Osteocyte (in vitro differentiated cells): Measurements from ENCODE around the gene LKAAEAR1. TPM values are rescaled to one million over a fixed set of nuclear protein-coding genes. Genes with fewer than 3 reads are reported as not detected.
A peak's percentile ranks its signal among the peaks of the same experiment; 100 is the strongest.

Experiments
- DNase-seq: peaks from one replicate; pipeline ENCODE4 v3.0.0; 2021; ENCODE audit warnings: mixed read lengths; ENCODE audit not compliant: unreplicated experiment; ENCODE audit errors: extremely low spot score
- H3K27ac Mint-ChIP-seq: one replicate; pipeline ENCODE4 v1.8.0; 2021; ENCODE audit warnings: mild to moderate bottlenecking, mixed read lengths; ENCODE audit not compliant: unreplicated experiment
- H3K27me3 Mint-ChIP-seq: one replicate; pipeline ENCODE4 v1.8.0; 2021; ENCODE audit warnings: mixed read lengths; ENCODE audit not compliant: unreplicated experiment
- H3K36me3 Mint-ChIP-seq: one replicate; pipeline ENCODE4 v1.8.0; 2021; ENCODE audit warnings: mixed read lengths; ENCODE audit not compliant: unreplicated experiment
- H3K4me1 Mint-ChIP-seq: one replicate; pipeline ENCODE4 v1.8.0; 2021; ENCODE audit warnings: mixed read lengths; ENCODE audit not compliant: unreplicated experiment
- H3K4me3 Mint-ChIP-seq: one replicate; pipeline ENCODE4 v1.8.0; 2021; ENCODE audit warnings: mild to moderate bottlenecking, moderate library complexity, mixed read lengths; ENCODE audit not compliant: unreplicated experiment
- H3K9me3 Mint-ChIP-seq: one replicate; pipeline ENCODE4 v1.8.0; 2021; ENCODE audit warnings: mixed read lengths; ENCODE audit not compliant: unreplicated experiment
- total RNA-seq: library from RNA; stranded (reverse); gene quantifications from 2 replicates; pipeline ENCODE4 v1.2.1, GENCODE V29; 2021
- TF ChIP-seq, protein P1 (sequence below): fragments of 200-600 bp; sonication (generic); IDR thresholded peaks from 2 replicates; pipeline ENCODE4 v1.5.0; 2021; ENCODE audit warnings: antibody characterized with exemption, mild to moderate bottlenecking, moderate library complexity

The LKAAEAR1 gene
- total RNA-seq, 1 donor from 2014 or later = not detected

DNA sequence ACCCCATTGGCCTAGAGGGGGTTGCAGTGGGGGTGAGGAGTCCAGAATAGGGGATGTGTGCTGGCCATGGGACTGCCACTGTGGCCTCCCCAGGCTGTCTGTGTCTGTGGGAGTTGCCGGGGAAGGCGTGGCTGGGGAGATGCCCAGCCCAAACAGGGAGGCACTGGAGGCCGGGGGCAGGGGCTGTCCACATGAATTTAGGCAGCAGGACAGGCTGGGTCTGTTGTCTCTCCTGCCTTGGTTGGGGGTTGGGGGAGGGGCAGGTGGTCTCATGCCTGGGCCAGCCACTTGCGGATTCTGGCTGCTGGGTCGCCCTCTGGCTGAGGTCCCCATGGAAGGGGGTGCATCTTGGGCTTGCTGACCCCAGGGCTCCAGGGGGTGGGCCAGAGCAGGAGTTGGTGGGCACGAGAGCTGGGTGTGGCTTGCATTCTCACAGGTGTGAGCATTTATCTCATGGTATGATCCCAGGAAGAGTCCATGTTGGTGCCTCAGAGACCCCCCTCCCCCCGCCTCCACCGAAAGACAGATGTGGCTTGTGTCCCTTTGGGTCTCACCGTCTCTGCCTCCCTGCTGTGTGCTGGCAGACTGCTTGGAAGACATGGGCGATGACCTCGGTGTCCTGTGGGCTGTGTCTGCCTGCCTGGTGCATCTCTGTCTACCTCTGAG lies 38.7 kb downstream of the LKAAEAR1 start:
- TF ChIP-seq, protein P1, sequence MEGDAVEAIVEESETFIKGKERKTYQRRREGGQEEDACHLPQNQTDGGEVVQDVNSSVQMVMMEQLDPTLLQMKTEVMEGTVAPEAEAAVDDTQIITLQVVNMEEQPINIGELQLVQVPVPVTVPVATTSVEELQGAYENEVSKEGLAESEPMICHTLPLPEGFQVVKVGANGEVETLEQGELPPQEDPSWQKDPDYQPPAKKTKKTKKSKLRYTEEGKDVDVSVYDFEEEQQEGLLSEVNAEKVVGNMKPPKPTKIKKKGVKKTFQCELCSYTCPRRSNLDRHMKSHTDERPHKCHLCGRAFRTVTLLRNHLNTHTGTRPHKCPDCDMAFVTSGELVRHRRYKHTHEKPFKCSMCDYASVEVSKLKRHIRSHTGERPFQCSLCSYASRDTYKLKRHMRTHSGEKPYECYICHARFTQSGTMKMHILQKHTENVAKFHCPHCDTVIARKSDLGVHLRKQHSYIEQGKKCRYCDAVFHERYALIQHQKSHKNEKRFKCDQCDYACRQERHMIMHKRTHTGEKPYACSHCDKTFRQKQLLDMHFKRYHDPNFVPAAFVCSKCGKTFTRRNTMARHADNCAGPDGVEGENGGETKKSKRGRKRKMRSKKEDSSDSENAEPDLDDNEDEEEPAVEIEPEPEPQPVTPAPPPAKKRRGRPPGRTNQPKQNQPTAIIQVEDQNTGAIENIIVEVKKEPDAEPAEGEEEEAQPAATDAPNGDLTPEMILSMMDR = no peak
- Mint-ChIP-seq H3K4me3 (no peak overlapping the region), H3K27me3 (peaks cover 3% of the 10 kb centered on the region), H3K9me3 (no peaks in the 10 kb centered on the region), H3K27ac (peak overlapping the region; percentile 27), H3K4me1 (peaks cover 37% of the 10 kb centered on the region), H3K36me3 (no peaks in the 10 kb centered on the region)
- DNase-seq = no peak

DNA sequence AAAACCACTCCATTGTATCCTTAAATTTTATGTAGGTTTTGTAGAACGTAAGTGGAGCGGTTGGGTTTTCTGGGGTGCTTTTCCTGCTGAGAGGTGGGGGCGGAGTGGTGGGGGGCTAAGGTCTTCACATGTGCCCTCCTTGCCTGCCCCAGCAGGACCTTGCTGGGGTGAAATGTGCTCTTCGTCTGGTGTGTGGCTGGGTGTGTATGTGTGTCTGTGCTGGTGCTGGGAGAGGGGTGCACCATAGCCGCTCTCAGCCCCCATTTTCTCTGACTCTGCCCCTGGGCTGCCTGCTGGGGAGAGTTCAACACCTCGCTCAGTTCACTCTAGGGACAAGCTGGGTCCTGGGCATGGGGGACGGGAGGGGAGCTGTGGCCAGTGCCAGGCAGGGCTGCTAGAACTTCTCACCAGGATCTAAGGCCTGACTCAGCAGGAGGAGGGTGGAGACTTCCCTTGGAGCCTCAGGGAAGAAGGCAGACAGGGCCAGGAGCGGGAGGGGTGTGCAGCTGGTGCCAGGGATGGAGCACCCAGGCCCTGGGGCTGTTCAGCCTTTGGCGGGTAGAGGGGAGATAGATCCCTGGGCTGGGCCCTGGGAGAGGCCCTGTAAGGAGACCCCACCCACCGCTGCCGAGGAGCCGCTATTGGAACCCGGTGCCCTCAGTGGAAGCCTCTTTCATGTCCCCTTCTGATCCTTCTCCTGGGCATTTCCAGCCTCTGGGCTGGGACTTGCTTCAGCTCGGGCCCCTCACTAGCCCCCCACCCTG lies 39.5 kb downstream of the LKAAEAR1 start:
- no peak for DNase-seq
- H3K9me3 Mint-ChIP-seq = no peaks in the 10 kb centered on the region
- H3K27ac Mint-ChIP-seq = peak overlapping the region; percentile 71
- peaks cover 6% of the 10 kb centered on the region for H3K27me3 Mint-ChIP-seq
- peaks cover 39% of the 10 kb centered on the region for H3K4me1 Mint-ChIP-seq
- TF ChIP-seq, protein P1 = no peak
- no peaks in the 10 kb centered on the region for H3K36me3 Mint-ChIP-seq
- peak overlapping the region; percentile 29 for H3K4me3 Mint-ChIP-seq

DNA sequence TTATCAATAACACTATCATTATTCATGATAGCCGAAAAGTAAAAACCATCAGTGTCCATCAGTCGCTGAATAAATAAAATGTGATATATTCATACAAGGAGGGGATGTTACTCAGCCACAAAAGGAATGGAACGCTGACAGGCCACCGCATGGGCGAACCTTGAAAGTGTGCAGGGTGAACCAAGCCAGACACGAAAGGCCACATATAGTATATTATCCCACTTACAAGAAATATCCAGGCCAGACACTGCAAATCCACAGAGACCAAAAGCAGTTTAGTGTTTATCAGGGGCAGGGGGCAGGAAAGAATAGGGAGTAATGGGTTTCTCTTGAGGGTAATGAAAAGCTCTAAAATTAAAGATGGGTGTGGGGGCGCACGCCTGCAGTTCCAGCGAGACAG lies 40.4 kb downstream of the LKAAEAR1 start:
- peaks cover 44% of the 10 kb centered on the region for H3K4me1 Mint-ChIP-seq
- no peaks in the 10 kb centered on the region for H3K9me3 Mint-ChIP-seq
- no peak overlapping the region for H3K27ac Mint-ChIP-seq
- no peak for DNase-seq
- peaks cover 6% of the 10 kb centered on the region for H3K27me3 Mint-ChIP-seq
- TF ChIP-seq, protein P1 = no peak
- no peaks in the 10 kb centered on the region for H3K36me3 Mint-ChIP-seq
- no peak overlapping the region for H3K4me3 Mint-ChIP-seq

DNA sequence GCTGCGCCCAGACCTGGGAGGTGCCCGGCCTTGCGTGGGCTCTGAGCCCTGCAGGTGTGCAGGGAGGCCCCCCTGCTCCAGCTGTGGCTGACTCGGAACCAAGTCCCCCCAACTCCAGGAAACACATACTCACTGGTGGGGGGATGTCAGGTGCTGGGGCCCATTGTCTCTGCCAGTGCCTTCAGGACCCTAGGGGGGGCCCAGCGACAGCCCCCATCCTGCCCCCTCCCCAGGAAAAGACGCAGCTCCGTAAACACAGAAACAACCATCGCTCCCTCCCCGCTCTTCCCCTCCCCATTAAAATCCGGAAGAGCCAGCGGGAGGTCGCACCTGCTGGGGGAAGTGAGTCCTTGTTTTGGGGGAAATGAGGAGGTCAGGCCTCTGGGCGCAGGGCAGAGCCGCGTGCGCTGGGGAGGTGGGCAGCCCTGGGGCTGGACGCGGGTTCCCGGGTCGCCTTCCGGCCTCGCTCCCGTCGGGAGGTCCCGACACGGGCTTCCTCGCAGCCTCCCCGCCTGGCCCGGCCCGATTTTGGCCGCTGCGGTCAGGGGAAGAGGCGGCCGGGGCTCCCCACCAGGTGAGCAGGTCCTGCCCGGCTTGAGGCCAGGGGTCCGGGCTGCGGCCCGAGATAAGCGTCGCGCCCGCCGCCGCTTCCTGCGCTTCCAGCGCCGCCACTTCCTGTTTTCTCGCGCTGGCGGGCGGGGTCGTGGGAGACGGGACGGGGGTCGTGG lies 42.0 kb downstream of the LKAAEAR1 start:
- Mint-ChIP-seq H3K27me3 (peaks cover 9% of the 10 kb centered on the region), H3K36me3 (no peaks in the 10 kb centered on the region), H3K4me3 (no peak overlapping the region), H3K27ac (no peak overlapping the region), H3K9me3 (no peaks in the 10 kb centered on the region), H3K4me1 (peaks cover 46% of the 10 kb centered on the region)
- no peak for DNase-seq
- TF ChIP-seq, protein P1 = no peak

DNA sequence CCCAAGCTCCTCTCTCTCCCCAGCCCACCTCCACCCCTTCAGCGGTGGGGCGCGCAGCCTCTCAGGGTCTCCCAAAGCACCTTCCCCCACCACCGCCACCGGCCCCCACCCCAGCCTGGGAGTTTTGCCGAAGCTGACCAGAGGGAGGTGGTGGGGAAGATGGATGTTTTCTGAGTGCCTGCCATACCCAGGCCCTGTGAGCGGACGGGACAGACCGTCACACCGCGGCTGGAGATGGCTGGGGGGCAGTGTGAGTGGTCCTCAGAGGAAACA lies 42.5 kb downstream of the LKAAEAR1 start:
- H3K9me3 Mint-ChIP-seq = no peaks in the 10 kb centered on the region
- peaks cover 46% of the 10 kb centered on the region for H3K4me1 Mint-ChIP-seq
- TF ChIP-seq, protein P1 = no peak
- H3K36me3 Mint-ChIP-seq = no peaks in the 10 kb centered on the region
- H3K27me3 Mint-ChIP-seq = peaks cover 9% of the 10 kb centered on the region
- H3K27ac Mint-ChIP-seq = no peak overlapping the region
- H3K4me3 Mint-ChIP-seq = no peak overlapping the region
- no peak for DNase-seq
